HepG2 (cell line): ENCODE results near the gene DDRGK1. TPM values are rescaled to one million over a fixed set of nuclear protein-coding genes. Genes with fewer than 3 reads are reported as not detected.

Source experiments
- CENPT ChIP-seq: sonication (generic); formaldehyde crosslinking; IDR thresholded peaks from 2 replicates; pipeline ENCODE4 v1.8.0; 2022; ENCODE audit warnings: low read depth, mild to moderate bottlenecking, moderate library complexity, missing genetic modification reagents
- DZIP1 ChIP-seq: sonication (generic); formaldehyde crosslinking; IDR thresholded peaks from 2 replicates; pipeline ENCODE4 v1.5.0; 2020; ENCODE audit warnings: mild to moderate bottlenecking, missing genetic modification reagents
- GTF3A ChIP-seq: sonication (generic); formaldehyde crosslinking; conservative IDR thresholded peaks from 2 replicates; pipeline ENCODE4 v1.4.0; 2020; ENCODE audit warnings: mild to moderate bottlenecking, missing genetic modification reagents
- MYC ChIP-seq: sonication (generic); formaldehyde crosslinking; IDR thresholded peaks from 2 replicates; pipeline ENCODE4 v1.9.0; 2021; ENCODE audit warnings: missing genetic modification reagents, borderline replicate concordance
- PRDM10 ChIP-seq: sonication (generic); formaldehyde crosslinking; IDR thresholded peaks from 2 replicates; pipeline ENCODE4 v1.4.0; 2020; ENCODE audit warnings: low read depth, missing genetic modification reagents
- RFX1 ChIP-seq: fragments of 450-650 bp; IDR thresholded peaks from 2 replicates; pipeline ENCODE4 v1.6.1; 2017
- RXRB ChIP-seq: IDR thresholded peaks from 2 replicates; pipeline ENCODE4 v1.6.1; 2016; ENCODE audit warnings: borderline replicate concordance, missing genetic modification reagents, missing compliant biosample characterization
- SNAPC5 ChIP-seq: sonication (generic); formaldehyde crosslinking; IDR thresholded peaks from 2 replicates; pipeline ENCODE4 v1.8.1; 2023; ENCODE audit warnings: mild to moderate bottlenecking, missing genetic modification reagents, borderline replicate concordance
- TBL1XR1 ChIP-seq: fragments of 150-350 bp; IDR thresholded peaks from 2 replicates; pipeline ENCODE4 v1.6.1; 2014; ENCODE audit warnings: borderline replicate concordance, low read length; ENCODE audit not compliant: partially characterized antibody
- ZBTB39 ChIP-seq: sonication (generic); formaldehyde crosslinking; IDR thresholded peaks from 2 replicates; pipeline ENCODE4 v1.5.0; 2020; ENCODE audit warnings: missing genetic modification reagents
- ZBTB42 ChIP-seq: sonication (generic); formaldehyde crosslinking; IDR thresholded peaks from 2 replicates; pipeline ENCODE4 v1.5.0; 2020; ENCODE audit warnings: mild to moderate bottlenecking, missing genetic modification reagents
- ZBTB7B ChIP-seq: sonication (generic); formaldehyde crosslinking; IDR thresholded peaks from 2 replicates; pipeline ENCODE4 v1.4.0; 2020; ENCODE audit warnings: missing genetic modification reagents
- ZNF576 ChIP-seq: sonication (generic); formaldehyde crosslinking; IDR thresholded peaks from 2 replicates; pipeline ENCODE4 v1.4.0; 2020; ENCODE audit warnings: mild to moderate bottlenecking, missing genetic modification reagents
- ZNF746 ChIP-seq: sonication (generic); formaldehyde crosslinking; IDR thresholded peaks from 2 replicates; pipeline ENCODE4 v1.8.0; 2022; ENCODE audit warnings: mild to moderate bottlenecking, missing genetic modification reagents
- ZNF780A ChIP-seq: sonication (generic); formaldehyde crosslinking; IDR thresholded peaks from 2 replicates; pipeline ENCODE4 v1.8.0; 2022; ENCODE audit warnings: mild to moderate bottlenecking, missing genetic modification reagents, moderate library complexity
- ZNF83 ChIP-seq: sonication (generic); formaldehyde crosslinking; IDR thresholded peaks from 2 replicates; pipeline ENCODE4 v1.4.0; 2020; ENCODE audit warnings: missing genetic modification reagents, mild to moderate bottlenecking, borderline replicate concordance
- polyA plus RNA-seq, 8 experiments: library from polyadenylated mRNA; depleted of rRNA in 3 of 8; stranded (reverse) in 7 of 8; unstranded in 1 of 8; fragments of >200 nt; fragmentation: Illumina TruSeq in 4 of 8; extraction: Trizol in 4 of 8; gene quantifications; 2 replicates each; pipeline versions ENCODE4 v1.2.1 to v1.2.3, GENCODE V29; 2011 to 2016; ENCODE audit warnings: low read depth in 4 of 8, missing spikeins in 1 of 8, mixed read lengths in 1 of 8; ENCODE audit not compliant: insufficient read depth in 1 of 8
- total RNA-seq, 5 experiments: library from RNA; depleted of rRNA; stranded (reverse); fragments of >200 nt; fragmentation: Illumina TruSeq; extraction: Trizol; gene quantifications; 2 replicates each; pipeline ENCODE4 v1.2.3, GENCODE V29; 2016; ENCODE audit warnings: low read depth in 1 of 5

Gene DDRGK1
- total and polyA plus RNA-seq, 2 of the 13 experiments (the other 11 are each of a cell fraction or from before 2014, with no cell fraction given): 96.7 to 149 TPM

- TF ChIP-seq SNAPC5 (CRISPR knock-in tag): no peak
- 0 out of 2 replicates have a peak, but pooled peaks have one; percentile 20 for TF ChIP-seq CENPT (CRISPR knock-in tag)
- TF ChIP-seq ZBTB39 (CRISPR knock-in tag): peak; percentile 23; the same call in 1 of the 2 replicates
- 0 out of 2 replicates have a peak, but pooled peaks have one; percentile 12 for TF ChIP-seq ZNF83 (CRISPR knock-in tag)
- TF ChIP-seq ZNF780A (CRISPR knock-in tag): no peak
- TF ChIP-seq DZIP1 (CRISPR knock-in tag): peak; percentile 75; the same call in 1 of the 2 replicates
- peak; percentile 58; the same call in 1 of the 2 replicates for TF ChIP-seq ZBTB7B (CRISPR knock-in tag)
- 0 out of 2 replicates have a peak, but pooled peaks have one; percentile 47 for TF ChIP-seq ZNF576 (CRISPR knock-in tag)
- TF ChIP-seq PRDM10 (CRISPR knock-in tag): 0 out of 2 replicates have a peak, but pooled peaks have one; percentile 16
- 0 out of 2 replicates have a peak, but pooled peaks have one; percentile 12 for TF ChIP-seq RXRB (CRISPR knock-in tag)
- TF ChIP-seq ZNF746 (CRISPR knock-in tag): 0 out of 2 replicates have a peak, but pooled peaks have one; percentile 36
- TF ChIP-seq ZBTB42 (CRISPR knock-in tag): 0 out of 2 replicates have a peak, but pooled peaks have one; percentile 48
- TF ChIP-seq GTF3A (CRISPR knock-in tag): 0 out of 2 replicates have a peak, but pooled peaks have one; percentile 27
- TF ChIP-seq TBL1XR1: no peak
- 0 out of 2 replicates have a peak, but pooled peaks have one; percentile 55 for TF ChIP-seq MYC
- no peak for TF ChIP-seq RFX1
Measured at GRCh38 chr20:3237958-3238615, 33.6 kb upstream of the DDRGK1 start (continued).
